Epithelial cell of esophagus (primary cell): ENCODE results near the gene SHROOM3.
A peak's percentile ranks its signal among the peaks of the same experiment; 100 is the strongest.

Experiments
- DNase-seq: peaks from one replicate; pipeline ENCODE4 v3.0.0; 2010; ENCODE audit warnings: low read depth
- H3K4me3 ChIP-seq: 2 replicates; pipeline ENCODE4 v1.5.1; 2011; ENCODE audit warnings: mild to moderate bottlenecking, low read length, control low read depth
- CTCF ChIP-seq: IDR thresholded peaks from 2 replicates; pipeline ENCODE4 v1.5.1; 2011; ENCODE audit warnings: low read depth, mild to moderate bottlenecking, low read length, control low read depth, inconsistent platforms; ENCODE audit not compliant: insufficient read depth; ENCODE audit errors: missing control alignments

Gene SHROOM3

GRCh38 chr4:76652389-76652788 is 217.4 kb downstream of the SHROOM3 start:
- DNase-seq = no peak
- H3K4me3 ChIP-seq = no peak overlapping the region
- no peak for TF ChIP-seq CTCF

- no peak for TF ChIP-seq CTCF
- no peak overlapping the region for H3K4me3 ChIP-seq
- DNase-seq = no peak
These were observed 219.1 kb downstream of the SHROOM3 start for GRCh38 chr4:76654084-76654483.

- TF ChIP-seq CTCF = no peak
- no peak for DNase-seq
- no peak overlapping the region for H3K4me3 ChIP-seq
These were observed 219.8 kb downstream of the SHROOM3 start for GRCh38 chr4:76654791-76655190.

GRCh38 chr4:76655566-76656479 is 220.8 kb downstream of the SHROOM3 start:
- H3K4me3 ChIP-seq = no peak overlapping the region
- DNase-seq = no peak
- no peak for TF ChIP-seq CTCF

GRCh38 chr4:76657443-76657842 is 222.4 kb downstream of the SHROOM3 start:
- no peak for DNase-seq
- TF ChIP-seq CTCF = no peak
- no peak overlapping the region for H3K4me3 ChIP-seq

- H3K4me3 ChIP-seq = no peak overlapping the region
- TF ChIP-seq CTCF = no peak
- DNase-seq = peak; percentile 71
These were observed 223.4 kb downstream of the SHROOM3 start for GRCh38 chr4:76658231-76659102.
